KOPT-K1 (cell line): ENCODE data around the gene POLN.

ENCODE experiments used
- H3K27ac ChIP-seq: fragments of 200-600 bp; sonication (generic); 2 replicates; pipeline ENCODE4 v1.5.1; 2016; ENCODE audit warnings: antibody characterized with exemption, mild to moderate bottlenecking, low read depth, low read length; ENCODE audit not compliant: poor library complexity, severe bottlenecking
- H3K36me3 ChIP-seq: fragments of 200-600 bp; sonication (generic); 2 replicates; pipeline ENCODE4 v1.5.1; 2017; ENCODE audit warnings: antibody characterized with exemption, mild to moderate bottlenecking, low read length, moderate library complexity; ENCODE audit not compliant: insufficient read depth
- H3K9me3 ChIP-seq: fragments of 200-600 bp; sonication (generic); 2 replicates; pipeline ENCODE4 v1.5.1; 2017; ENCODE audit warnings: antibody characterized with exemption, low read length, mild to moderate bottlenecking; ENCODE audit not compliant: insufficient read depth, poor library complexity, severe bottlenecking

Gene POLN

GRCh38 chr4:2095236-2096072 lies 146.5 kb downstream of the POLN start:
- Histone ChIP-seq H3K9me3 (peaks cover 21% of the 10 kb centered on the region), H3K36me3 (no peaks in the 10 kb centered on the region), H3K27ac (no peak overlapping the region)

DNA sequence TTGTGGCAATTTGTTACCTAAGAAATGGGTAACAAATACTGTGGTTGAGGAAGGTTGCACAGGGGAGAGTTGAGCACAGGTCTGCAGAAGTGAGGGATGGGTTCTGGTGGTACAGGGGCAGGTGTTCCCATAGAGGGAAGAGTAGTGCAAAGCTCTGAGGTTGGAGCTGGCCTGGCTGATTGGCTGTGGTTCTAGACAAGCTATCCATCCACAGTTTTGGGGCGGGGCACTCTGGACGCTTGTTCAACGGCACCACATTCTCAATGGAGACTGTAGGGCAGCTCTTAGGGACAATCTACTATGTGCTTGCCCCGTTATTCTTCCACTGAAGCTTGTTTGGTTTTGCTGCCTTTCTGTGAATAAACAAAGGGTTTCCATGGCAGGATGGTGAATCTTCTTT lies 147.4 kb downstream of the POLN start:
- H3K27ac ChIP-seq, result no peak overlapping the region

DNA sequence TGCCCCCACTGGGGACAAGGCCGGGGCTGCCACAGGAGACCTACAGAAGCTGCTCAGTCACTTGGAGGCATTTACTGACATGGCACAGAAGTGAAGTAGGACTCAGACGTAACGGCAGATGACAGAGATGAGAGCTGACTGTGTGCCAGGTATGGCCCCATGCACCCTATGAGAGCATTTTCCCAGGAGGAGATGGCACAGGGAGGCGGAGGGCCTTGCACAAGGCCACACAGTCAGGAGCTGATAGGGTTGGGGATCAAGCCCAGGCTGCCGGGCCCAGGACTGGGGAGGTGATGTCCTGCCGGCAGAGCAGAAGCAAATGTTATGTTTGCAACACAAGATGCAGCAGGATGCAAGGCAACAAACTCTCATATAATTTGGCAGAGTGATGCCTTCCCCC lies 148.7 kb downstream of the POLN start:
- Histone ChIP-seq H3K27ac (no peak overlapping the region), H3K36me3 (no peaks in the 10 kb centered on the region), H3K9me3 (peaks cover 21% of the 10 kb centered on the region)

More for the DNA sequence above, 147.4 kb downstream of the POLN start:
- H3K36me3 ChIP-seq, result no peaks in the 10 kb centered on the region
- H3K9me3 ChIP-seq, result peaks cover 21% of the 10 kb centered on the region

- Histone ChIP-seq H3K36me3 (no peaks in the 10 kb centered on the region), H3K9me3 (peaks cover 21% of the 10 kb centered on the region), H3K27ac (no peak overlapping the region)
Observed at GRCh38 chr4:2092669-2093053, 149.3 kb downstream of the POLN start.

DNA sequence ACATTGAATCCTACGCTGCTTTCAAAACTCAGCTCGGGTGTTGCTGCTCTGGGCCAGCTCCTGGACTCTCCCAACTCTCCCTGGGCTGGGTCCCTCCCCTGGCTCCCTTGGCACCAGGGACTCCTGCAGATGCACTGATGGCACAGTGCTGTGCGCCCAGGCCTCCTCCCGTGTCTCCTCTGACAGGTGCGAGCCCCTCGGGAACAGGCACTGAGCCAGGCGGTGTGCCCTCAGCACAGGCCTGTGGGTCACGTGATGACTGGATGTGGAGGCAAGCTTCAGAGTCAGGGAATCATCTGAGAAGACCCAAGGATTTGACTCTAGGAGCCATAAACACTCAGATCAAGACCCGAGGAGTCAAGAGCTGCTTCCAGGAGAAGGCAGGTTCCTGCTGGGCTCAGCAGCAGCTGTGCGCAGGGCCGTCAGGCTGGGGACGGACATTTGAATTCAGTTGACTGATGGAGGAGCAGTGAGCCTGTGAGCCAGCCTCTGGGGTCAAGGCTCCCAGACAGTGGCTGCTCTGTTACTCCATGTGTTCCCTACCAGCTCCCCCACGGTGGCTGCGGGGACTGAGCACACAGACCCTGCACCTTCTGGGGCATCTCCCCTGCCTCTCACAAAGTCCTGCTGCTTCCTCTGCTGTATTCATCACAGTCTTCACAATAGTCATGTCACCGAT lies 149.8 kb downstream of the POLN start:
- Histone ChIP-seq H3K36me3 (no peaks in the 10 kb centered on the region), H3K27ac (no peak overlapping the region), H3K9me3 (peaks cover 20% of the 10 kb centered on the region)

- H3K27ac ChIP-seq, result no peak overlapping the region
- peaks cover 5% of the 10 kb centered on the region for H3K9me3 ChIP-seq
- no peaks in the 10 kb centered on the region for H3K36me3 ChIP-seq
Observed at GRCh38 chr4:2090642-2091041, 151.3 kb downstream of the POLN start.

DNA sequence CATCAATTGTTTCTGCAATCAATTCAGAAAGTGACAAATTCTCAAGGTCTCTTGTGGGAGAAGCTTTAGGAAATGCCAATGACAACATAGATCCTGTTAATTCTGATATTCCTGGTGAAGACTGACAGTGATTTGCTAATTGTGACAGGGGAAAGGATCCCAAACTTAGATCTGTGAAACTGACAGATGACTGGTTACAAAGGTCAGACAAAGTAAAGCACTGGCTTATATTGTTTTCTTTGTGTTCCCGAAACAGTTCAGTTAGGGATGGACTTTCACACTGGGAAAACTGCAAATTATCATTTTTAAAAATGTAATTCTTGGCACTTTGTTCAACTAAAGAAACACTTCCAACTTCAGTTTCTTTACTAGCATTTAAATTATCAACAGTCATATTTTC lies 152.7 kb downstream of the POLN start:
- no peaks in the 10 kb centered on the region for H3K36me3 ChIP-seq

GRCh38 chr4:2087170-2087569 lies 154.8 kb downstream of the POLN start:
- Histone ChIP-seq H3K36me3 (no peaks in the 10 kb centered on the region), H3K27ac (no peak overlapping the region), H3K9me3 (no peaks in the 10 kb centered on the region)

More for the DNA sequence above, 152.7 kb downstream of the POLN start:
- Histone ChIP-seq H3K9me3 (no peaks in the 10 kb centered on the region), H3K27ac (no peak overlapping the region)

DNA sequence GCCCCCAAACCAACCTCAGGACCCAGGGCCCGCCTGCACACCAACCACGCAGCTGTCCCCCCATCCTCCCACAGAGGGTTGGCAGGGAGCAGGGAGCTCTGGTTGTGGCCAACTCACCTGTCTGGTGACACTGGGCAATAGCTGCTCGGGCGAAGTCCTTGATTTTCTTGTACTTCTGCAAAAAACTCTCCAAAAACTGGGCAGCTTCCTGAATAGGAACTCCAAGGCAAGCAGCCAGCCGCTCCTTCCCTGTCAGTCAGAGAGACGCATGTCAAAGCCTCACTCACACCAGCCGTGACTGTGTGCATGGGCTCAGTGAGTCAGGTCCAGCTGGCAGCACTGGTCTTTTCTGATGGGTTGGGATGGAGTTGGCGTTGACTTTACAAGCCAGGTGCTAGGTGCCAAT lies 156.4 kb downstream of the POLN start:
- no peaks in the 10 kb centered on the region for H3K9me3 ChIP-seq
- H3K27ac ChIP-seq, result no peak overlapping the region
- H3K36me3 ChIP-seq, result no peaks in the 10 kb centered on the region

DNA sequence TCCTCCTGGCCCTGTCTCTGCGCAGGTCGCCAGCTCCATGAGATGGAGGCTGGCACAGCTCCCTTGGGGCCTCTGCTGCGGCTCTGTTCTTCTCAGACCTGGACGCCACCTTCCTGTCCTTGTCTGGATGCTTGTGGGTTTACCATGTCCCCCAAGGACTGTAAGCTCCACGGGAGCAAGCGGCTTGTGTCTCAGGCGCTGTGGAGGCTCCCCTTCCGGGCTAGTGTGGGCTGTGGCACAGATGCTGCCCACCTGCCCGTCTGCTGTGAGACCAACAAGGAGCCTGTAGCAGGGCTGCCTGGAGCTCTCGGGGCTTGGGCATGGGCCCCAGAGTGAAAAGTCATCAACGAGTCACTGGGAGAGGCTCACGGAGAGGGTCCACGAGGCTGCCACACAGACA lies 157.6 kb downstream of the POLN start:
- no peaks in the 10 kb centered on the region for H3K9me3 ChIP-seq
- no peaks in the 10 kb centered on the region for H3K36me3 ChIP-seq
- no peak overlapping the region for H3K27ac ChIP-seq

DNA sequence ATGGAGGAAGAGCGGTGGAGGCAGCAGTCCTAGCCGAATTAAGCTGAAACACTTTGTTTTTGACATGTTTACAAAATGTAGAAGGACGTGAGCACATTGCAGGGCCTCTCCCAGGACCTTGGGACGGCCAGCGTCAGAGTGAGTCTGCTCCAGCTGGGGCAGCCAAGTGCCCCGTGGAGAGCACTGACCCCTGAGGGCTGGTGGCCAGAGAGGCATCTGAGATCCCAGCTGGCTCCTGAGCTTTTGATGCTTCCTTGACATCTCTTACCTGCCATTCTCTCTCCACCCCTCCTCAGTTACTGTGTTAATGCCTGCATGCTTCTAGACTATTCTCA lies 158.1 kb downstream of the POLN start:
- H3K27ac ChIP-seq, result no peak overlapping the region
- no peaks in the 10 kb centered on the region for H3K9me3 ChIP-seq
- no peaks in the 10 kb centered on the region for H3K36me3 ChIP-seq

GRCh38 chr4:2083116-2083825 lies 158.7 kb downstream of the POLN start:
- no peaks in the 10 kb centered on the region for H3K9me3 ChIP-seq

GRCh38 chr4:2082627-2083026 lies 159.3 kb downstream of the POLN start:
- no peak overlapping the region for H3K27ac ChIP-seq
- H3K9me3 ChIP-seq, result no peaks in the 10 kb centered on the region

More at GRCh38 chr4:2083116-2083825, 158.7 kb downstream of the POLN start:
- H3K27ac ChIP-seq, result no peak overlapping the region
- no peaks in the 10 kb centered on the region for H3K36me3 ChIP-seq

DNA sequence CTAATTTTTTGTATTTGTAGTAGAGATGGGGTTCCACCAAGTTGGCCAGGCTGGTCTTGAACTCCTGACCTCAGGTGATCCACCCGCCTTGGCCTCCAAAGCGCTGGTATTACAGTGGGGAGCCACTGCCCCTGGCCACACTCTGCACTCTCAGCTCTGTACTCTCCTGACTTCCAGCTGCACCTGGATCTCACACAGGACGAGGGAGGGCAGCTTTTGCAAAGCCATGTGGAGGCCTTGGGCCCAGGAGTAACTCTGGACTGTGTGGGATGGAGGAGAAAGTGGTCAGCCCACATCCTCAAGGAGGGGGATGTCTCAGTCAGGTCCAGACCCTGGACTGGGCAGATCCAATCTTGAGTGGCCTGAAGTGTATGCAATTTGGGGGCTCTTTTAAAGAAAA lies 159.8 kb downstream of the POLN start:
- no peak overlapping the region for H3K27ac ChIP-seq
- no peaks in the 10 kb centered on the region for H3K9me3 ChIP-seq
- H3K36me3 ChIP-seq, result no peaks in the 10 kb centered on the region

More at GRCh38 chr4:2082627-2083026, 159.3 kb downstream of the POLN start:
- no peaks in the 10 kb centered on the region for H3K36me3 ChIP-seq

GRCh38 chr4:2081540-2081939 lies 160.4 kb downstream of the POLN start:
- H3K9me3 ChIP-seq, result no peaks in the 10 kb centered on the region
- no peak overlapping the region for H3K27ac ChIP-seq
- H3K36me3 ChIP-seq, result no peaks in the 10 kb centered on the region
